OCI-LY3 (cell line): Measurements from ENCODE around the gene CAPN15.

Experiments used
- EZH2phosphoT487 ChIP-seq: fragments of 200-600 bp; shearing (Covaris generic); IDR thresholded peaks from 2 replicates; pipeline ENCODE4 v1.6.1; 2018; ENCODE audit warnings: antibody characterized with exemption, mixed run types, low read depth
- TF ChIP-seq, protein P1 (sequence below): fragments of 200-600, 300-600 bp; sonication (generic); IDR thresholded peaks from 2 replicates; pipeline ENCODE4 v1.5.1; 2014; ENCODE audit warnings: antibody characterized with exemption, low read length, low read depth

DNA sequence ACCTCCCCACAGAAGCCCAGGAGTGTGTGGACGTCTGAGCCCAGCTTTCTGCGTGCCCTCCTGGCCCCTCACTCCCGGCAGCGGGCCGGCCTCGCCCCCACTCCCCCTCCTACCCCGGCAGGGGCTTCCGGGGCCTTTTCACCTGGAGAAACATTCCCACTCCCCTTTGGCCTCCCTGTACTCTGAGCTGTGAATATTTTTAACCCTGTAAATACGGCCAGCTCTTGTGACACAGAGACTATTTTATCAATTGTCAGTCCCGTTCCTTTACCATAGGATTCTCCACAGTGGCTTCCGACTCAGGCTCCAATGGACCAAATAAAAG, 26.7 kb downstream of the CAPN15 start:
- TF ChIP-seq, protein P1, sequence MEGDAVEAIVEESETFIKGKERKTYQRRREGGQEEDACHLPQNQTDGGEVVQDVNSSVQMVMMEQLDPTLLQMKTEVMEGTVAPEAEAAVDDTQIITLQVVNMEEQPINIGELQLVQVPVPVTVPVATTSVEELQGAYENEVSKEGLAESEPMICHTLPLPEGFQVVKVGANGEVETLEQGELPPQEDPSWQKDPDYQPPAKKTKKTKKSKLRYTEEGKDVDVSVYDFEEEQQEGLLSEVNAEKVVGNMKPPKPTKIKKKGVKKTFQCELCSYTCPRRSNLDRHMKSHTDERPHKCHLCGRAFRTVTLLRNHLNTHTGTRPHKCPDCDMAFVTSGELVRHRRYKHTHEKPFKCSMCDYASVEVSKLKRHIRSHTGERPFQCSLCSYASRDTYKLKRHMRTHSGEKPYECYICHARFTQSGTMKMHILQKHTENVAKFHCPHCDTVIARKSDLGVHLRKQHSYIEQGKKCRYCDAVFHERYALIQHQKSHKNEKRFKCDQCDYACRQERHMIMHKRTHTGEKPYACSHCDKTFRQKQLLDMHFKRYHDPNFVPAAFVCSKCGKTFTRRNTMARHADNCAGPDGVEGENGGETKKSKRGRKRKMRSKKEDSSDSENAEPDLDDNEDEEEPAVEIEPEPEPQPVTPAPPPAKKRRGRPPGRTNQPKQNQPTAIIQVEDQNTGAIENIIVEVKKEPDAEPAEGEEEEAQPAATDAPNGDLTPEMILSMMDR, result no peak
- TF ChIP-seq EZH2phosphoT487, result no peak
